Neuron (in vitro differentiated cells): ENCODE results near the gene DAAM1.

Source experiments
- H2AFZ ChIP-seq: one replicate; pipeline ENCODE4 v1.6.1; 2013; ENCODE audit warnings: low read depth, mild to moderate bottlenecking, inconsistent platforms, low read length, moderate library complexity
- H3K27me3 ChIP-seq: one replicate; pipeline ENCODE4 v1.6.1; 2013; ENCODE audit warnings: low read length; ENCODE audit not compliant: insufficient read depth
- H3K36me3 ChIP-seq: one replicate; pipeline ENCODE4 v1.6.1; 2013; ENCODE audit warnings: low read length; ENCODE audit not compliant: insufficient read depth
- H3K4me1 ChIP-seq: one replicate; pipeline ENCODE4 v1.6.1; 2013; ENCODE audit warnings: low read length; ENCODE audit not compliant: insufficient read depth
- H3K4me3 ChIP-seq: 2 replicates; pipeline ENCODE4 v1.5.1; 2013; ENCODE audit warnings: mild to moderate bottlenecking, low read length, moderate library complexity
- H3K9me3 ChIP-seq: one replicate; pipeline ENCODE4 v1.6.1; 2013; ENCODE audit warnings: low read length

Gene DAAM1

DNA sequence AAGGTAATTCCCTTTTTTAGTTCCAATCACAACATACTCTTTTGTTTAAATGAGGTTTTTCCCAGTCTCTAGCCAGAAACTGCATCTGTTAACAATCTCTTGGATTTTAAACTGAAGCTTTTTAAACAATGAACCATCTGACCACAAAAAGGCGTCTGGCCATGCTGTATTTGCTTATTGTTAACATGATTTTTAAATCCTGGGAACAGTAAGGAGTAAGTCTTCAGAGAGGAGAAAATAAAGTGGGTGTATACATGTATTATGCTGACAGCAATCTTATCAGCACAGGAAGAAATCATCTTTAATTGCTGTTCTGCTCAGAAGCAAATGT, 106.2 kb downstream of the DAAM1 start:
- peaks cover 66% of the 10 kb centered on the region for H3K36me3 ChIP-seq
- no peaks in the 10 kb centered on the region for H3K4me1 ChIP-seq
- H2AFZ ChIP-seq, result no peak overlapping the region
- H3K4me3 ChIP-seq, result no peak overlapping the region
- no peaks in the 10 kb centered on the region for H3K27me3 ChIP-seq
- no peaks in the 10 kb centered on the region for H3K9me3 ChIP-seq

DNA sequence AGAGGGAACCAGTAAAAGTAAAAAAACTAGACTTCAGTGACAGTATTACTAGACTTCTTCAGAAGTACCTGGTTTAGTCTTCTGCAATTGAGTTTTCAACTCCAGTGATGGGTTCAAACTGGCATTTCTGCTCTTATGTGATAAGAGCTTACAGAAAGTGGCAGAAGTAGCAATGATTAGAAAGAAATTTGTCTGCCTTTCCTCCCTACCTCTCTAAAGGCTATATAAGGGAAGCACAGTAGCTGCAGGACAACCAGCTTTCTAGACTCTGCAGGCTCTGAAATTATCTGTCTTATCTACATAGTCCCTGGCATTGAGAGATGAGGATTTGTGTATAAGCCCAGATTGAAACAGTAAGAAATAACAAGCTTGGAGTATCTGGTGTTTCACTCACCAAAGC, 107.5 kb downstream of the DAAM1 start:
- H3K4me3 ChIP-seq, result no peak overlapping the region
- no peaks in the 10 kb centered on the region for H3K27me3 ChIP-seq
- H3K4me1 ChIP-seq, result no peaks in the 10 kb centered on the region
- H3K36me3 ChIP-seq, result peaks cover 55% of the 10 kb centered on the region
- no peak overlapping the region for H2AFZ ChIP-seq
- H3K9me3 ChIP-seq, result no peaks in the 10 kb centered on the region

DNA sequence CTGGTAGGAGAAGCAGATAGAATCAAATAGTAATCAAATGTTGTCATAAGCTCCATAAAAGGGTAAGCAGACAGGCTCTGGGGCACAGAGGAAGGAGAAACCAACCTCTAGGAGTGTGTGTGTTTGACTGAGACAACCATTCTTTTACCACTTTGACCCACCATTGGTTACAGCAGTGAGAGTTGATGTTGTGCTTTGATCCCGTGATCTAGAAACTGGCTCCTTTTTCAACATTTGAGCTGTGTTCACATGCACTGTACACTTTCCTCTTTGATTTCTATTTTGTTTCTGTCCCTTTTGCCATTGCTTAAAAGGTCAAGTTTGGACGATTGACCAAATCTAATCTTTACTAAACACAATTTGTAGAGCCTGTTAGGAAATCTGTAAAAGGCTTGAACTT, 108.0 kb downstream of the DAAM1 start:
- Histone ChIP-seq H3K9me3 (no peaks in the 10 kb centered on the region), H3K4me1 (no peaks in the 10 kb centered on the region), H2AFZ (no peak overlapping the region), H3K36me3 (peaks cover 49% of the 10 kb centered on the region), H3K4me3 (no peak overlapping the region), H3K27me3 (no peaks in the 10 kb centered on the region)

DNA sequence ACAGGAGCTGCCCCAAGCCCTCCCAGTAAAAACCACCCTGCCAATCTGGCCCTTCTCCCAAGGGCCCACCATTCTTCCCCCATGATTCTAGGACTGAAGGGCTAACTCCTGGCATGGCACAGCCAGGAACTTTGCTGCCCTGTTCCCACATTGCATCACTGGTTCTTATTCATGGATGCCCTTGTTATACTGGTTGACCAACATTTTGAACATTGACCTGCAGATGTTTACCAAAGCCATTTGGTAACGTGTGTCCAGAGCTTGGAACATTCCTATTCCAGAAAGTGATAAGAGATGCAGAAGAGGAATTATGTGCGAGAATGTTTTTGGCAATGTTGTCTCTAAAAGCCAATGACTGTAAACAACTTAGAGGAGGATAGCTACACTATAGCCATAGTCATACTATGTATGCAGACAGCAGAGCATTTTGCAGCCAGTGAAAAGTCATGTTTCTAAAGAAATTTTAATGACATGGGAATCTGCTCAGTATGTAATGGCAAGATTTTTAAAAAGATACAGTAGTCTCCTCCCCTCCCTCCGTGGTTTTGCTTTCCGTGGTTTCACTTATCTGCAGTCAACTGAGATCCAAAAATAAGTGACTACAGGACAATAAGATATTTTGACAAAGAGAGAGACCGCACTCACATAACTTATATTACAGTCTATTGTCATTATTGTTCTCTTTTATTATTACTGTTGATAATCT, 108.8 kb downstream of the DAAM1 start:
- no peak overlapping the region for H2AFZ ChIP-seq
- no peak overlapping the region for H3K4me3 ChIP-seq
- H3K4me1 ChIP-seq, result no peaks in the 10 kb centered on the region
- H3K36me3 ChIP-seq, result peaks cover 42% of the 10 kb centered on the region
- no peaks in the 10 kb centered on the region for H3K27me3 ChIP-seq
- no peaks in the 10 kb centered on the region for H3K9me3 ChIP-seq

DNA sequence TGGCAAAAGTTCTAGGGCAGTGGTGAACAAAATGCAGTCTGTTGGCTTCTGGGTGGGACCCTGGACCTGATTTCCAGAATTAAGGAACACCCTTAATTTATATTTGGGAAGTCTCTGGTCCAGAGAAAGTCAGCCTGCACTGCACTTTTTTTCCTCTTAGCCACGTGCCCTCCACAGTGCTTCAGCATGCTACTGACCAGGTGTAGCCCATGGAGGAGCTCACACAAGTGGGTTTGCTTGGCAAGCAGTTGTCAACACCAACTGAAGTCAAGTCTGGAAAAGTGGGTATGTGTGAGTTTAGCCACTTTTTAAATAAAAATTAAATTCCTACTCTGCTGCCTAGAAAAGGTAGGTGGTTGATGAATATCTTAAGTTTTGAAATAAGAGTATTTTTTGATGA, 111.3 kb downstream of the DAAM1 start:
- Histone ChIP-seq H3K27me3 (no peaks in the 10 kb centered on the region), H2AFZ (no peak overlapping the region), H3K9me3 (no peaks in the 10 kb centered on the region), H3K36me3 (peaks cover 22% of the 10 kb centered on the region), H3K4me1 (no peaks in the 10 kb centered on the region), H3K4me3 (no peak overlapping the region)

DNA sequence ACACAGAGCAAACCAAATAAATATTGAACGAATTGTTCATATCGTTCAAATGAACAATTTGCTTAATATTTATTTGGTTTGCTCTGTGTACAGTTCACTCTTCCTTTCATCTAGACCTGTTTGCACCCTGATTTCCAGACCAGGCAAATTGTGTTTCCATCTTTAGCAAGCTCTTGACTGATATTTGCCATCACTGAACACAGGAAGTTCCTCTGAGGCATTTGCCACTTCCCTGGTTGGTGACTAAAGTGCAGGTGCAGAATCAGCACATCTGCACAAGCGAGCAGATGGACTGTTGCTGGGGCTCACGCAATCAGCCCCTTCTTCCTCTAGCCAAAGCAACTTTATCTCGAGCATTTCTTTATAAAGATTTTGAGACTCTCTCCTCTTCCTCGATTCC, 112.9 kb downstream of the DAAM1 start:
- H3K36me3 ChIP-seq, result peaks cover 11% of the 10 kb centered on the region
- H2AFZ ChIP-seq, result no peak overlapping the region
- H3K9me3 ChIP-seq, result no peaks in the 10 kb centered on the region
- H3K4me1 ChIP-seq, result peaks cover 7% of the 10 kb centered on the region
- H3K27me3 ChIP-seq, result no peaks in the 10 kb centered on the region
- no peak overlapping the region for H3K4me3 ChIP-seq

DNA sequence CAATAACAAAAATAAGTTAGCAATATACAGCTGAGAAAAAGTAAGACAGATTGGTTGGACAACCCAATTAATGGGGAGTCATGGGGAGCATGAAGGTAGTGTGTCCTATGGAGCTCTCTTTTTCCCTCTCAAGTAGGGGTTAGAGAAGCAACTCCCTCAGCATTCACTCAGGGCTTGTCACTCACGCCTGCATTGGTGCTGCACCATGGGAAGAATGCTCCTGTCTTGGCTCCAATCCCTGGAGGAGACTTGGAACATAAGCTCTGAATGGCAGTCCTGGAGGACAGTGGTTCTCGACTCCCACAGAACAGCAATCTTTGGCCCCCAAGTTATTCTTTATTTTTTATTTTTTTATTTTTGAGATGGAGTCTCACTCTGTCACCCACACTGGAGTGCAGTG, 113.8 kb downstream of the DAAM1 start:
- H3K9me3 ChIP-seq, result no peaks in the 10 kb centered on the region
- H3K4me3 ChIP-seq, result no peak overlapping the region
- no peaks in the 10 kb centered on the region for H3K27me3 ChIP-seq
- H3K4me1 ChIP-seq, result peaks cover 7% of the 10 kb centered on the region
- peaks cover 5% of the 10 kb centered on the region for H3K36me3 ChIP-seq
- H2AFZ ChIP-seq, result no peak overlapping the region

DNA sequence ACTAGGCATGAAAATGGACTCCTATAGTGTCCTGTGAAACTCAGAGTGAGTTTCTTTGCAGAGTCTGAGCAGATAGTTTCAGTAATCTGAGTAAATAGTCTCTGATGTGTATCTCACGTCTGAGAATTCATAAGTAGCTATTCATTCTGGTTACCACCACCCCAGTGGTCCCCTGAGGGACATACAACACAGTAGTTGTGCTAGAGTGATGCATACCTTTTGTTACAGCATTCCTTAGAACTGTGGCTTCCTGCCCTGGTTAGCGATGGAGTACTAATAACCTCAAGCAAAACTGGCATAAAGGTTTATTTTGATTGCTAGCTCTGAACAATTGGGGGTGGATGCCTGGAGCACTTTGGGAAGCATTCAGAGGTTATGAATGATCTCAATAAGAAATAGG, 114.7 kb downstream of the DAAM1 start:
- Histone ChIP-seq H3K4me3 (no peak overlapping the region), H3K4me1 (peaks cover 7% of the 10 kb centered on the region)

DNA sequence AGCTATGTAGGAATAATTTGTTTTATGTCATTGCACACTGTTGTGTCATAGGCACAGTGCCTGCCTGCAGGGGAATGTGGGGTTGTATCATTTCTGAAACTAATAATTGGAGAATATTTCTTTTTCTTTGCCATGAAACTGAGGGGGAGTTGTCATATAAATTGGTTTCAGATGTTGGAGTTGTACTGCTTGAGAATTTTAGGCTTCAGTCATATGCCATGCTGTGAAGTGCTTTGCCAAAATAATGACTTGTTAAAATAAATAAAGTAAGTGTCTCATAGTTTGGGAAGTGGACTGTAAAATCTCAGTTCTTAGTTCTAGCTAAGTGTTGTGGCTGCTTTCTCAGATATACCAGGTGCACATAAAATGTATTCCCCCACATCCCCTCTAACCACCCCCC, 116.8 kb downstream of the DAAM1 start:
- peaks cover 10% of the 10 kb centered on the region for H3K36me3 ChIP-seq
- H2AFZ ChIP-seq, result no peak overlapping the region
- peaks cover 7% of the 10 kb centered on the region for H3K4me1 ChIP-seq
- H3K9me3 ChIP-seq, result no peaks in the 10 kb centered on the region
- no peak overlapping the region for H3K4me3 ChIP-seq
- no peaks in the 10 kb centered on the region for H3K27me3 ChIP-seq

More for the DNA sequence above, 114.7 kb downstream of the DAAM1 start:
- no peak overlapping the region for H2AFZ ChIP-seq
- peaks cover 4% of the 10 kb centered on the region for H3K36me3 ChIP-seq
- no peaks in the 10 kb centered on the region for H3K27me3 ChIP-seq
- no peaks in the 10 kb centered on the region for H3K9me3 ChIP-seq

DNA sequence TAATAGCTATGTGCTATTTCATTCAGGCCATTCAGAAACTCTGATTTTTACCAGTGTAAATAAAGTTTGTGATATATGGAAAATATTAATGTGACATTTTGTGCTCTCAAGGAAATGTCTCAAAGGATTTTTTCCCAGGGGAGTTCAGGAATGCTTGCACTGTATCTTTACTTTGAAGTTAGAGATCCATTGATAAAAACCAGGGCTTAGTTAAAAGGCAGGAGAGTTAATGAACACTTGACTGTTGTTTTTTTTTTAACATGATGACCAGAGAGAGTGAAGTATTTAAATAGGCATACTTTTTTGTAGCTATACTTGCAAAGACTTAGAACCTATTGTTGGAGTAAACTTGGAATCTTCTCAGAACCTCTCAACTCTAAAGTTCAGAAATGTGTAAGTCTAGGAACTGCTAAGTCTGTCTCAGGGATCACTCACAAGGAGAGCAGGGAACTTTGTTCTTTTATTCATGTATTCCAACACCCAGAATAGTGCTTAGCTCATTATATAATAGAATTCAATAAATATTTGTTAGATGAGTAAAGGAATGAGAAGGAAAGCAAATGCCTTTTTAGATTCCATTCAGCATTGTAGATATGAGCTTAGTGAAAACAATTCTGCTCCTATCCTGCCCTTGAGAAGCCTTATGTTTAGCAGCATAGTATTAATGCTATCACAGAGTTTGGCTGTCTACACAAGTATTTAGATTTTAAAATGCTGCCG, 117.5 kb downstream of the DAAM1 start:
- Histone ChIP-seq H3K27me3 (no peaks in the 10 kb centered on the region), H2AFZ (no peak overlapping the region), H3K36me3 (peaks cover 10% of the 10 kb centered on the region), H3K9me3 (no peaks in the 10 kb centered on the region), H3K4me1 (peaks cover 7% of the 10 kb centered on the region), H3K4me3 (no peak overlapping the region)

DNA sequence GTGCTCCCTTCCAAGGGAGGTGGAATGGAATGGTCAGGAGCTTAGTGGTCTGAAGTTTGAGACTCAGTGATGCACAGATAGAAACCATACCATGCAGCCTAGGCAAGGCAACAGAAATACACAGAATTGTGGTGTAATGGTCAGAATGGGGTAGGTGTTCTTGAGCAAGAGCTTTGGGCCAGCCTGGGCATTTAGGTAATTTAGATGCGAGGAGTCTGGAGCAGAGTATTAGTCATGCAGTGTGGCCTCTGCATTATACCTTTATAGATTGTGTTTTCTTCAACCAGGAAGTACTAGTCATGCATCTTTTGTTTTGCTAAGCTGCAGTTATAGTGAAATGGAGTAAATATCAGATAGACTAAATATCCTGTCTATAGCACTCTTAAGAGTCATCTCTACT, 118.3 kb downstream of the DAAM1 start:
- Histone ChIP-seq H3K4me1 (peaks cover 7% of the 10 kb centered on the region), H3K4me3 (no peak overlapping the region), H2AFZ (no peak overlapping the region), H3K27me3 (no peaks in the 10 kb centered on the region), H3K9me3 (no peaks in the 10 kb centered on the region), H3K36me3 (peaks cover 10% of the 10 kb centered on the region)

DNA sequence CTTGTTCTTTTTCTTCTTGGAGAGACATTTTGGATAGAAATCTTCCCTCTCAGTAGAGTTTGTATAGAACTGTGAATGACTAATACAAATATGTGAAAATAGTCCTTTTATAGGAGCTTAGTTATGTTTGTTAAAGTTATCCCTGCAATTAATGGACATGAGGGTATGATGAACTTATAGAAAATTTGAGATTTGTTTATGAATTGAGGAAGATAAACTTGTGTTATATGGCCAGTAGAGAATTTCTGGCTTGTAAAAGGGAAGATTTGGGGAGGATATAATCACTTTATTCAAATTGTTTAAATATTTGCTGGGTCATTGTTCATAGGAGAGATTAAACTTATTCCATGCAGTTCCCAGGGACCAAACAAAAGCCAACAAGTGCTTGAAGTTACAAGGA, 119.6 kb downstream of the DAAM1 start:
- Histone ChIP-seq H3K4me1 (peaks cover 7% of the 10 kb centered on the region), H3K27me3 (no peaks in the 10 kb centered on the region), H3K4me3 (no peak overlapping the region), H2AFZ (no peak overlapping the region), H3K36me3 (peaks cover 10% of the 10 kb centered on the region), H3K9me3 (no peaks in the 10 kb centered on the region)

DNA sequence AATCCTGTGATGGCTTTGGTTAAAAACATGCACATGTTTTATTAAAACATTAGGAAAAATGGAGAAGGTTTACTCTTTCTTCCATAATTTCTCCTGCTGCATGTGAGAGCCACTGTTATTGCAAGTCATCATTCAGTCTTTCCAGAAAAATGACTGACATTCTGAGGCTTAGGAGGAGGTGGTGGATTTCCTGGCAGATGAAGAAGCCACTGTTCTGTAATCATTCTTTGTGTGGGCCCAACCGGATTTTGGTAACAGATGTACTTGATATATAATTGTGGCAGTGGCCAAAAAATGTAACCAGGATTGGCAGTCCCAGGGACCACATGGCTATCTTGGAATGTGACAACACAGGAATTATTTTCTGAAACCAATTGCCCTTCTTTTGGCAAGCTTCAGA, 120.2 kb downstream of the DAAM1 start:
- H3K4me1 ChIP-seq, result peaks cover 7% of the 10 kb centered on the region
- H2AFZ ChIP-seq, result no peak overlapping the region
- H3K36me3 ChIP-seq, result peaks cover 10% of the 10 kb centered on the region
- H3K27me3 ChIP-seq, result no peaks in the 10 kb centered on the region
- no peaks in the 10 kb centered on the region for H3K9me3 ChIP-seq
- no peak overlapping the region for H3K4me3 ChIP-seq
